Inferior parietal cortex (tissue), 1 donor: ENCODE results near the gene GUCY2C.

Experiments used
- DNase-seq: peaks from one replicate; pipeline ENCODE4 v3.0.0-alpha.2; 2016; ENCODE audit errors: extremely low spot score

GUCY2C gene

GRCh38 chr12:14572401-14572800 lies 124.0 kb downstream of the GUCY2C start:
- DNase-seq, result no peak

- no peak for DNase-seq
These were observed 124.6 kb downstream of the GUCY2C start for GRCh38 chr12:14571779-14572178.

- no peak for DNase-seq
These were observed 126.2 kb downstream of the GUCY2C start for GRCh38 chr12:14570231-14570630.

GRCh38 chr12:14567351-14568162 lies 128.8 kb downstream of the GUCY2C start, which contains the start of gene PLBD1:
TSS of gene PLBD1 (minus strand) at chr12:14567883. CDS start at chr12:14567696, 187 bp downstream.
- DNase-seq, result no peak

GRCh38 chr12:14564336-14564959 lies 132.0 kb downstream of the GUCY2C start:
- no peak for DNase-seq

GRCh38 chr12:14563046-14563445 lies 133.4 kb downstream of the GUCY2C start:
- no peak for DNase-seq
